HT1080 (cell line): ENCODE measurements around the gene ARL4D. TPM values are rescaled to one million over a fixed set of nuclear protein-coding genes. Genes with fewer than 3 reads are reported as not detected.
"Not testable (repeated sequence)": the region's sequence is repeated elsewhere in the genome, so short reads cannot be mapped to it uniquely, and the experiment has no call there.

Source experiments
- DNase-seq: peaks from one replicate; pipeline ENCODE4 v3.0.0-alpha.2; 2015; ENCODE audit warnings: low read depth
- polyA plus RNA-seq, 2 experiments: library from polyadenylated mRNA; depleted of rRNA; stranded (reverse); fragments of >200 nt; gene quantifications; 2 replicates each; pipeline ENCODE4 v1.2.3, GENCODE V29; 2015
- total RNA-seq: library from RNA; depleted of rRNA; stranded (reverse); fragments of >200 nt; shearing (Covaris generic); gene quantifications from 2 replicates; pipeline ENCODE4 v1.2.3, GENCODE V29; 2014; rRNA removed

ARL4D gene, protein sequence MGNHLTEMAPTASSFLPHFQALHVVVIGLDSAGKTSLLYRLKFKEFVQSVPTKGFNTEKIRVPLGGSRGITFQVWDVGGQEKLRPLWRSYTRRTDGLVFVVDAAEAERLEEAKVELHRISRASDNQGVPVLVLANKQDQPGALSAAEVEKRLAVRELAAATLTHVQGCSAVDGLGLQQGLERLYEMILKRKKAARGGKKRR
- 5.7 and 8.9 TPM in 2 replicates for total RNA-seq
- polyA plus RNA-seq (2015; cell fraction: cytosol; rRNA removed) = 6.7 and 7.0 TPM in 2 replicates
- polyA plus RNA-seq (2015; cell fraction: nucleus; rRNA removed) = 5.7 and 7.5 TPM in 2 replicates

DNA sequence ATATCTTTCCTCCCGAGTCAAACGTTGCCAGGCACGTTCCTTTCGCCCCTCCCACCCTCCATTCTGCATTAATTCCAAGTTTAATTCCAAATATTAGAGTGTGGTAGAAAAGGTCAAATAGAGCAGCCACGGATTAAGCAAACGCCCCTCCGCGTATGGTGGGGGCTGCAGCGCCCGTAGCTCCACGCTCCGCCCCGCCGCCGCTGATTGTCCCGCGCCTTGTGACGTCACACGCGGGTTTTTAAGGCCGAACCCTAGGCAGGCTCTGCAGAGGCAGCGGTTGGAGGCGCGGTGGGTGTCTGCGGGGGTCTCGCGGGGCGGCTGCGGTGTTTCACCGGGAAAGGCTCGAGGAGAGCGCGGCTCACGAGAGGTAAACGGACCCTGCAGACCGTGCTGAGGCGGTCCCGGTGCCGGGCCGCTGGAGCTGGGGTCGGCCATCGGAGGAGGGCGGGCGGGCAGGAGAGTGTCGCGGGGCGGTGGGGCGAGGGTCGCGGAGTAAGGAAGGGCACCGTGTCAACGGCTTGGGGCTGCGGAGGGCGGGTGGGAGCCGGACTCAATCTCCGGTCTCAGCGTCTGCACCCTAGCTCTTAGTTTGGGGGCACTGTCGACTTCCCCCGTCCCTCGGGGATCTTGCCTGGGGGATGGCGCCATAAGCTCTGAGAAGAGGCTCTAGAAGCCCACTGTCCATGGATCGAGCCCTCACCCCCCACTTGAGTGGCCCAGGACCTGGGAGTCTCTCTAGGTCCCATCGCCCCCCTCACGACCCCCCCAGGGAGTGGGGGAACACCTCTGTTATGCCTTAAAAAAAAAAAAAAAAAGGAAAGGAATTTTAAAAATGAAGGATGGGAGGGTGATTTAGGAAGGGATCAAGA lies at the start of gene ARL4D:
Gene ARL4D (plus strand): TSS at position 270 of the 872 bp plus-strand sequence. CDS start 740 bp downstream, outside the sequence.
- peak; percentile 57 for DNase-seq

- peak; percentile 20 for DNase-seq
These were observed 49.7 kb upstream of the ARL4D start for GRCh38 chr17:43349142-43349541.

DNA sequence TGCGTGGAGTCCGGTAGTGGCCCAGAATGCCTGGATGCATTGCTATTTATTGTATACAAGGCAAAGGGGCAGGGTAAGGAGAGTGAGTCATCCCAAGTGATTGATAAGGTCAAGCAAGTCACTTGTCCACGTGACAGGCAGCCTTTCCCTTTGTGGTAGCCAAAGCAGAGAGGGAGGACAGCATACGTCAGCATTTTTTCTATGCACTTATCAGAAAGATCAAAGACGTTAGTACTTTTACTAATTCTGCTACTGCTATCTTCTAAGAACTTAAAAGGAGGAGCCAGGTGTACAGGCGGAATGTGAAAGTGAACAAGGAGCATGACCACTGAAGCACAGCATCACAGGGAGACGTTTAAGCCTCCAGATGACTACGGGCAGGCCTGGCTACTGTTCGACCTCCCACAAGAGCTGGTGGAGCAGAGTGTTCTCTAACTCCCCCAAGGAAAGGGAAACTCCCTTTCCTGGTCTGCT lies 47.9 kb upstream of the ARL4D start:
- no peak for DNase-seq

DNA sequence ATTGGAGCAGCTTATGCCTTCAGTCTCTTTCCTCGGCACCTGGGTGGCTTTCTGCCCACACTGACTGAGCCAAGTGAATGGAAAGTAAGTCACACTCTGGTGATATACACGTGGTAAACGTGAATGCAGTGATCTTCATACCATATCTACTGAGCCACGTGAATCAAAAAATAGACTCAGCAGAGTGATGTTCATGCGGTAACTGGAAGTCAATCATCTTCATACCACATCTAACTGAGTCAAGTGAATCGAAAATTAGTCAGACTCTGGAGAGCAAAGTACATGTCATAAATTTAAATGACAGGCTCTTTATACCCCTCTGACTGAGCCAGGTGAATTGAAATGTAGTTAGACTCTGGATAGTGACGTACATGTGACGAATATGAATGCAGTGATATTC lies 47.1 kb upstream of the ARL4D start:
- DNase-seq = no peak

GRCh38 chr17:43352579-43353331 lies 46.0 kb upstream of the ARL4D start:
- no peak for DNase-seq

DNA sequence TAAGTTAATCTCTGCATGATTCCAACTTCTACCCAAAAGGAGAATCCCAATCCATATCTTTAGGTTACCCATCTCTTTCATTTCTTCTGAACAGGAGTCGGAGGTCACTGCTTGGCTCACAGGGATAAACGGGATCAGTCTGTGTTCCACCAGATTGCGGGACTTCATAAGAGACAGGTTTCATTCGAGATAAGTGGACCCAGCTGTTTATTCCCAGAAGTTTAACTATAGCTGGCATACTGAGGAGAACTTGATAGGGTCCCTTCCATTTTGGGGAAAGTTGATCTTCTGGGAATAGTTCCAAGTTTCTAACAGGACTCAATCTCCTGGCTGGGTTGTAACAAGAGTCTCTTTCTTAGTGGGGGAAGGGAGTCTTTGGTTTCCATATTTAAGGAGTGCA lies 45.4 kb upstream of the ARL4D start:
- no peak for DNase-seq

- no peak for DNase-seq
These were observed 44.4 kb upstream of the ARL4D start for GRCh38 chr17:43354371-43354770.

GRCh38 chr17:43356450-43356849 lies 42.3 kb upstream of the ARL4D start:
- DNase-seq = no peak

DNA sequence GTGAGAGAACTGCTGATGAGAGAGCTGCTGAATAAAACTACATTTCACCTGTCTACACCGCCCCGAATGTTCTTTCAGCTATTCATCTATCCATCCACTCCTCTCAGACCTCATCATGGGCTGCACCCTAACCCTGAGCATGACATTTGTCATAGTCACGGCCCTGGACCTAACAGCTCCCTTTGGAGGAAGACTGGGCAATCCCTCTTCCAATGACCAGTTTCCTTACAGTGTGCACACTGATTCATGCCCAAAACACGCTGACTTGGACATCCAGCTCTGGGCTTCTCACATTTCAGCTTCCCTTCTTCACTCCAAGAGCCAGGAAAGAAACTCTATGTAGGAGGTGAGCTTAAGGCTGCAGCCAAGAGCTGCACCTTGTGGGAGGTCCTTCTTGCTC lies 41.8 kb upstream of the ARL4D start:
- DNase-seq = peak; percentile 97

DNA sequence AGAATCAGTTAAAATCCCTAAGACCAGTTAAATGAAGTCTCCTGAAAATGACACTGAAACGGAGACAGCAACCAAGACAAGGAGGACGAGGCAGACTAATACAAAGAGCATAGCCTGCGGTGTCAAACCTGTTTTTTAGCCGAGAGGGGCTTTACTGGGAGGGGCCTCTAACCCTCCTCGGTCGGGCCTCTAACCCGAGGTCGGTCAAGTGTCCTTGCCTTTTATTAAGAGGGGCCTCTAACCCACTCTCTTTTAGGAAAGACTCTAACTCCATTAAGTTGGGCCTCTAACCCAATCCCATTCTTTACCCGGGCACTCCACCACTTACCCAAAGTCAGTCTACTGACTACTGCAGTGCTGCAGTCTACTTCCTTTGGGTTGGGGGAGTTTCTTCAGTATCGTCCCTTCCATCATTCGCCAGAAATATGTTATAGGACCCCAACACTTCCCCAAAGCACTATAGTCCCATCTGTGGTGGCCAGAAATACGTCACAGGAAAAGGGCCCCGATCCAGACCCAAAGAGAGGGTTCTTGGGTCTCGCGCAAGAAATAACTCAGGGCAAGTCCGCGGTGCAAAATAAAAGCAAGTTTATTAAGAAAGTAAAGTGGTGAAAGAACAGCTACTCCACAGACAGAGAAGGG lies 39.2 kb upstream of the ARL4D start:
- DNase-seq = no peak

DNA sequence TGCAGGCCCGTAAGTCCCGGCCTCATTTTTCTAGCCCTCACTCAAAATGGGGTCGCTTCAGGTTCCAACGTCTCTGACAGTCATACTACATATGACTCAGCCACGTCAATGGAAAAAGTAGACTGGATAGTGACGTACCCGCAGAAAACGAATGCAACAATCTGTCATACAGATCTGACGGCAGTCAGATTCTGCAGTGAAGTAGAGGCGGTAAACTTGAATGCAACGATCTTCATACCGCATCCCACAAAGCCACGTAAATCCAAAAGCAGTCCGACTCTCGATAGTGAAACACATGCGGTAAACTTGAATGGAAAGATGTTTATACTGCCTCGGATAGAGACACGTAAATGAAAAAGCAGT lies 38.4 kb upstream of the ARL4D start:
- DNase-seq = peak; percentile 78

GRCh38 chr17:43360739-43361505 lies 37.9 kb upstream of the ARL4D start:
- DNase-seq = peak; percentile 100

GRCh38 chr17:43363181-43363925 lies 35.4 kb upstream of the ARL4D start:
- no peak for DNase-seq

DNA sequence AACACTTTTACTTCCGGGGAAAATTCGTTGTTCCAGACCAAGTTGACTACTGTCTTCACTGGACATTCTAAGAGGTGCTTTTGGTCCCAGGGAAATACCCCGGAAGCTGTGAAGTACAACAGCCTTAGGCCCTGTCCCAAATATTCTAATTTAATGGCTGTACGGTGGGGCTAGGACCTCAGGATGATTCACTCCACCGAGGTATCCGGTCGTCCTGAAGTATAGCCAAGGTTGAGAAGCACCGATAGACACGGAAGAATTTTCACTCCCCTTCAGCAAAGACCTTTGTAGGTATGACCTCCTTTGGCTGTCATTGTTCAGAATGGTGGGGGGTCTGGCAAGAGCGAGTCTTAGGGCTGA lies 34.9 kb upstream of the ARL4D start:
- DNase-seq = no peak

GRCh38 chr17:43365356-43365755 lies 33.4 kb upstream of the ARL4D start:
- no peak for DNase-seq

DNA sequence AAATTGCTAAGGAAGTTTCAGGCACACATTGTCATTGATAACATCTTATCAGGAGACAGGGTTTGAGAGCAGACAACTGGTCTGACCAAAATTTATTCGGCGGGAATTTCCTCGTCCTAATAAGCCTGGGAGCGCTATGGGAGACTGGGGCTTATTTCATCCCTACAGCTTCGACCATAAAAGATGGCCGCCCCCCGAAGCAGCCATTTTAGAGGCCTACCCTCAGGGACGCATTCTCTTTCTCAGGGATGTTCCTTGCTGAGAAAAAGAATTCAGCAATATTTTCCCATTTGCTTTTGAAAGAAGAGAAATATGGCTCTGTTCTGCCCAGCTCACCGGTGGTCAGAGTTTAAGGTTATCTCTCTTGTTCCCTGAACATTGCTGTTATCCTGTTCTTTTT lies 32.9 kb upstream of the ARL4D start:
- DNase-seq = not testable (repeated sequence)

- DNase-seq = no peak
These were observed 31.7 kb upstream of the ARL4D start for GRCh38 chr17:43366891-43367736.

DNA sequence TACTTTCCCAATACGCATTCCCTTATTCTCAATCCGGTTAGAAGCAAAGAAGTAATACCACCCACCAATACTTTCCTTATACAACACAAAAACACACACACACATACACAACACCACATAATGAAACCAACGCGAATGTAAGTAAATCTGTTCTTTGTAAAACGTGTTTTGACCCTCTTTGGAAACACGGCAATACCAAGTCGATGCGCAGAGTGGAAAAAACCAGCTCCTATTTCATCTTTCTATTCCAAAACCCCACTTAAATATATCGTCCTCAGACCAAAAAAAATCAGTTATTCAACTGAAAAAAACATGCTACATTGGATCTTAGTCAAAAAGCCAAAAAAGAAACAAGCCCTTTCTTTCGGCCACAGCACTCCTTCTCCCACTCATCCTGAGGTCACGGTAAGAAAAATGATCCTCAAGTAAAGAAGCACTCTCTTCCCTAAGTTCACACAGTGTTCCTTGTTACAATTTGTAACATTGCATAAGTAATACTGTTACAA lies 31.0 kb upstream of the ARL4D start:
- DNase-seq = peak; percentile 95
